Keratinocyte (primary cell): ENCODE measurements around the gene KIF24. TPM values are rescaled to one million over a fixed set of nuclear protein-coding genes. Genes with fewer than 3 reads are reported as not detected.

Experiments used
- DNase-seq: peaks from one replicate; pipeline ENCODE4 v3.0.0-alpha.2; 2011; ENCODE audit warnings: low read depth, missing footprints, low spot score
- FAIRE-seq: peaks from 2 replicates; lab custom pipeline; 2011; peaks lifted over from hg19 to GRCh38; lab: Jason Lieb, UNC
- H2AFZ ChIP-seq: 2 replicates; pipeline ENCODE4 v1.6.0; 2012; ENCODE audit warnings: low read length, control low read depth, inconsistent platforms; ENCODE audit not compliant: control insufficient read depth
- H3K27ac ChIP-seq: 2 replicates; pipeline ENCODE4 v1.5.1; 2011; ENCODE audit warnings: low read length; ENCODE audit not compliant: control insufficient read depth, insufficient read depth
- H3K27me3 ChIP-seq: 3 replicates; pipeline ENCODE4 v1.6.0; 2011; ENCODE audit warnings: low read length; ENCODE audit not compliant: control insufficient read depth, insufficient read depth; ENCODE audit errors: extremely low read depth
- H3K36me3 ChIP-seq, 2 experiments: 2 replicates in 1 of 2; 3 replicates in 1 of 2; pipeline ENCODE4 v1.5.1; 2011; ENCODE audit warnings: low read length in 2 of 2, mild to moderate bottlenecking in 1 of 2; ENCODE audit not compliant: control insufficient read depth in 2 of 2, insufficient read depth in 2 of 2; ENCODE audit errors: extremely low read depth in 1 of 2
- H3K4me1 ChIP-seq: 3 replicates; pipeline ENCODE4 v1.5.1; 2011; ENCODE audit warnings: low read length; ENCODE audit not compliant: control insufficient read depth, insufficient read depth; ENCODE audit errors: extremely low read depth
- H3K4me2 ChIP-seq: 3 replicates; pipeline ENCODE4 v1.6.0; 2011; ENCODE audit warnings: low read depth, low read length; ENCODE audit not compliant: control insufficient read depth, insufficient read depth; ENCODE audit errors: extremely low read depth
- H3K4me3 ChIP-seq, 3 experiments: fragments of 200-600 bp in 1 of 3; sonication (generic) in 1 of 3; 2 replicates in 2 of 3; 3 replicates in 1 of 3; pipeline ENCODE4 v1.5.1; 2011 to 2016; ENCODE audit warnings: low read length in 3 of 3, mild to moderate bottlenecking in 3 of 3, control low read depth in 2 of 3, inconsistent platforms in 1 of 3, low read depth in 1 of 3, mixed read lengths in 1 of 3, mixed run types in 1 of 3, moderate library complexity in 1 of 3; ENCODE audit not compliant: control insufficient read depth in 2 of 3, insufficient read depth in 2 of 3; ENCODE audit errors: extremely low read depth in 1 of 3
- H3K79me2 ChIP-seq: 2 replicates; pipeline ENCODE4 v1.6.0; 2012; ENCODE audit warnings: low read length; ENCODE audit not compliant: control insufficient read depth, insufficient read depth
- H3K9ac ChIP-seq: 3 replicates; pipeline ENCODE4 v1.6.0; 2011; ENCODE audit warnings: low read length; ENCODE audit not compliant: control insufficient read depth, insufficient read depth; ENCODE audit errors: extremely low read depth
- H3K9me1 ChIP-seq: 3 replicates; pipeline ENCODE4 v1.6.0; 2011; ENCODE audit warnings: low read length; ENCODE audit not compliant: control insufficient read depth, insufficient read depth; ENCODE audit errors: extremely low read depth
- H3K9me3 ChIP-seq: 2 replicates; pipeline ENCODE4 v1.5.1; 2012; ENCODE audit warnings: low read depth, low read length; ENCODE audit not compliant: control insufficient read depth
- H4K20me1 ChIP-seq: 3 replicates; pipeline ENCODE4 v1.6.0; 2011; ENCODE audit warnings: low read length; ENCODE audit not compliant: control insufficient read depth, insufficient read depth; ENCODE audit errors: extremely low read depth
- CTCF ChIP-seq, 3 experiments: IDR thresholded peaks in 1 of 3; conservative IDR thresholded peaks in 1 of 3; optimal IDR thresholded peaks in 1 of 3; 2 replicates in 2 of 3; 3 replicates in 1 of 3; pipeline versions ENCODE3 to v1.5.1; 2011; ENCODE audit warnings: low read length in 3 of 3, mild to moderate bottlenecking in 3 of 3, moderate library complexity in 2 of 3, control low read depth in 1 of 3, inconsistent platforms in 1 of 3; ENCODE audit not compliant: insufficient read depth in 2 of 3; ENCODE audit errors: extremely low read depth in 1 of 3
- EZH2 ChIP-seq: IDR thresholded peaks from one replicate; pipeline ENCODE4 v1.6.1; 2012; ENCODE audit warnings: inconsistent platforms, mild to moderate bottlenecking, low read length, moderate library complexity
- dilution Hi-C: fragments of 300-500 bp; cut with MboI; formaldehyde crosslinking; loops from one replicate; pipeline ENCODE4 v1.7.0; 2020; ENCODE audit warnings: low sequenced_read_pairs; ENCODE audit not compliant: extremely low pct_ligation_motif_present
- polyA plus RNA-seq, 5 experiments: library from polyadenylated mRNA; depleted of rRNA in 3 of 5; stranded (reverse) in 3 of 5; stranded (forward) in 1 of 5; unstranded in 1 of 5; fragments of >200 nt; gene quantifications; 1 replicate in 1 of 5; 2 replicates in 3 of 5; 3 replicates in 1 of 5; pipeline versions ENCODE4 v1.2.1 to v1.2.3, GENCODE V29; 2011 to 2012; ENCODE audit warnings: missing spikeins in 2 of 5, low read depth in 1 of 5, low replicate concordance in 1 of 5

KIF24 gene
- polyA plus RNA-seq, 1 donor (not counting 4 experiments of a cell fraction or from before 2014, with no cell fraction given): 1.8 TPM

GRCh38 chr9:34372467-34373011 is 43.5 kb upstream of the KIF24 start:
- Histone ChIP-seq H3K9ac (no peak overlapping the region), H3K79me2 (no peaks in the 10 kb centered on the region), H3K36me3 (peaks cover 5 to 17% of the 10 kb centered on the region in 2 experiments), H3K4me1 (peaks cover 29% of the 10 kb centered on the region), H4K20me1 (peaks cover 7% of the 10 kb centered on the region), H3K27me3 (peaks cover 14% of the 10 kb centered on the region), H3K4me3 (no peak overlapping the region), H3K9me3 (peaks cover 7% of the 10 kb centered on the region), H3K27ac (no peak overlapping the region), H3K9me1 (no peaks in the 10 kb centered on the region), H3K4me2 (no peak overlapping the region), H2AFZ (no peak overlapping the region)
- dilution Hi-C loops: no loop called here
- DNase-seq (no peak), FAIRE-seq (no peak)
- peak; percentile 32 for TF ChIP-seq EZH2
- TF ChIP-seq CTCF (optimal IDR thresholded peaks at IDR 0.05 in 1 of 3, IDR thresholded peaks at IDR 0.05 in 1 of 3, conservative IDR thresholded peaks at IDR 0.05 in 1 of 3; ENCODE audit: extremely low read depth in 1 of 3, insufficient read depth in 2 of 3, low read length in 3 of 3): no peak

GRCh38 chr9:34371886-34372466 is 42.9 kb upstream of the KIF24 start:
- DNase-seq (no peak), FAIRE-seq (no peak)
- no peak overlapping the region for H2AFZ ChIP-seq
- H4K20me1 ChIP-seq: peaks cover 7% of the 10 kb centered on the region
- TF ChIP-seq EZH2 (no peak), CTCF (optimal IDR thresholded peaks at IDR 0.05 in 1 of 3, IDR thresholded peaks at IDR 0.05 in 1 of 3, conservative IDR thresholded peaks at IDR 0.05 in 1 of 3; ENCODE audit: extremely low read depth in 1 of 3, insufficient read depth in 2 of 3, low read length in 3 of 3) (no peak)
- peaks cover 7% of the 10 kb centered on the region for H3K9me3 ChIP-seq
- H3K27me3 ChIP-seq: peaks cover 14% of the 10 kb centered on the region
- peaks cover 5 to 18% of the 10 kb centered on the region in 2 experiments for H3K36me3 ChIP-seq
- no peak overlapping the region for H3K9ac ChIP-seq
- H3K9me1 ChIP-seq: no peaks in the 10 kb centered on the region
- H3K79me2 ChIP-seq: no peaks in the 10 kb centered on the region
- dilution Hi-C loops: no loop called here
- no peak overlapping the region for H3K4me3 ChIP-seq
- no peak overlapping the region for H3K27ac ChIP-seq
- H3K4me1 ChIP-seq: peaks cover 24% of the 10 kb centered on the region
- no peak overlapping the region for H3K4me2 ChIP-seq
